WTC11 (cell line): ENCODE measurements around the gene OSR1. TPM values are rescaled to one million over a fixed set of nuclear protein-coding genes. Genes with fewer than 3 reads are reported as not detected.

Source experiments
- ATAC-seq: fragments of 200-7000 bp; cut with Tn5 transposase; 2 replicates; pipeline ENCODE4 v1.10.0; 2021; ENCODE audit warnings: mild to moderate bottlenecking, moderate library complexity
- CTCF ChIA-PET: fragments of 300-600 bp; sonication (Branson Sonifier 250); formaldehyde crosslinking; loops from one replicate; lab custom pipeline; 2021; ENCODE audit warnings: antibody characterized with exemption; lab: Charles Lee
- POLR2A ChIA-PET: fragments of 350-600 bp; sonication (Branson Sonifier 250); formaldehyde crosslinking; loops from one replicate; lab custom pipeline; 2021; ENCODE audit warnings: antibody characterized with exemption; lab: Charles Lee
- DNase-seq: peaks from one replicate; pipeline ENCODE4 v3.0.0; 2021; ENCODE audit warnings: low spot score
- H3K27ac Mint-ChIP-seq: 2 replicates; pipeline ENCODE4 v1.8.0; 2021; ENCODE audit warnings: mixed read lengths
- H3K27me3 Mint-ChIP-seq: 2 replicates; pipeline ENCODE4 v1.8.0; 2021; ENCODE audit warnings: low read depth, mild to moderate bottlenecking, moderate library complexity, mixed read lengths
- H3K36me3 Mint-ChIP-seq: 2 replicates; pipeline ENCODE4 v1.8.0; 2021; ENCODE audit warnings: mixed read lengths
- H3K4me1 Mint-ChIP-seq: 2 replicates; pipeline ENCODE4 v1.8.0; 2022; ENCODE audit warnings: mixed read lengths
- H3K4me3 Mint-ChIP-seq: 2 replicates; pipeline ENCODE4 v1.8.0; 2021; ENCODE audit warnings: mild to moderate bottlenecking, moderate library complexity, mixed read lengths
- H3K9me3 Mint-ChIP-seq: 2 replicates; pipeline ENCODE4 v1.8.0; 2021; ENCODE audit warnings: mixed read lengths
- ATF1 ChIP-seq: sonication (generic); formaldehyde crosslinking; IDR thresholded peaks from 2 replicates; pipeline ENCODE4 v1.8.1; 2023; ENCODE audit warnings: mild to moderate bottlenecking, moderate library complexity, missing genetic modification reagents
- CBFB ChIP-seq: sonication (generic); formaldehyde crosslinking; IDR thresholded peaks from 2 replicates; pipeline ENCODE4 v1.8.1; 2022; ENCODE audit warnings: mild to moderate bottlenecking, low read depth, missing genetic modification reagents
- CREM ChIP-seq: sonication (generic); formaldehyde crosslinking; IDR thresholded peaks from 2 replicates; pipeline ENCODE4 v1.8.1; 2022; ENCODE audit warnings: mild to moderate bottlenecking, missing genetic modification reagents, moderate library complexity
- ESRRA ChIP-seq: sonication (generic); formaldehyde crosslinking; IDR thresholded peaks from 2 replicates; pipeline ENCODE4 v1.8.1; 2022; ENCODE audit warnings: mild to moderate bottlenecking, missing genetic modification reagents, borderline replicate concordance
- ETV6 ChIP-seq: sonication (generic); formaldehyde crosslinking; IDR thresholded peaks from 2 replicates; pipeline ENCODE4 v1.8.1; 2022; ENCODE audit warnings: mild to moderate bottlenecking, missing genetic modification reagents
- FOXK1 ChIP-seq: sonication (generic); formaldehyde crosslinking; IDR thresholded peaks from 2 replicates; pipeline ENCODE4 v1.8.0; 2022; ENCODE audit warnings: mild to moderate bottlenecking, moderate library complexity, missing genetic modification reagents
- GABPB1 ChIP-seq: sonication (generic); formaldehyde crosslinking; IDR thresholded peaks from 2 replicates; pipeline ENCODE4 v1.8.1; 2023; ENCODE audit warnings: mild to moderate bottlenecking, missing genetic modification reagents
- SOX15 ChIP-seq: fragments of 250-450 bp; sonication (Bioruptor Pico); IDR thresholded peaks from 2 replicates; pipeline ENCODE4 v1.9.0; 2021; ENCODE audit warnings: mild to moderate bottlenecking
- SP1 ChIP-seq: sonication (generic); formaldehyde crosslinking; conservative IDR thresholded peaks from 2 replicates; pipeline ENCODE4 v1.8.1; 2022; ENCODE audit warnings: missing genetic modification reagents
- TCF7 ChIP-seq: sonication (generic); formaldehyde crosslinking; IDR thresholded peaks from 2 replicates; pipeline ENCODE4 v1.8.0; 2022; ENCODE audit warnings: mild to moderate bottlenecking, low read depth, missing genetic modification reagents, moderate library complexity
- TEAD1 ChIP-seq: sonication (generic); formaldehyde crosslinking; IDR thresholded peaks from 2 replicates; pipeline ENCODE4 v1.8.0; 2022; ENCODE audit warnings: mild to moderate bottlenecking, missing genetic modification reagents
- TP53 ChIP-seq: sonication (generic); formaldehyde crosslinking; IDR thresholded peaks from 2 replicates; pipeline ENCODE4 v1.8.1; 2023; ENCODE audit warnings: mild to moderate bottlenecking, missing genetic modification reagents
- ZBTB21 ChIP-seq: sonication (generic); formaldehyde crosslinking; IDR thresholded peaks from 2 replicates; pipeline ENCODE4 v1.8.1; 2023; ENCODE audit warnings: mild to moderate bottlenecking, missing genetic modification reagents, borderline replicate concordance
- total RNA-seq: library from RNA; stranded (reverse); gene quantifications from 3 replicates; pipeline ENCODE4 v1.2.3, GENCODE V29; 2021
- TF ChIP-seq, protein P1 (sequence below): sonication (generic); formaldehyde crosslinking; IDR thresholded peaks from 2 replicates; pipeline ENCODE4 v1.8.0; 2022; ENCODE audit warnings: missing genetic modification reagents
- TF ChIP-seq, protein P2 (sequence below): sonication (generic); formaldehyde crosslinking; IDR thresholded peaks from 2 replicates; pipeline ENCODE4 v1.8.0; 2022; ENCODE audit warnings: mild to moderate bottlenecking, missing genetic modification reagents
- TF ChIP-seq, protein P3 (sequence below): sonication (generic); formaldehyde crosslinking; IDR thresholded peaks from 2 replicates; pipeline ENCODE4 v1.8.0; 2023; ENCODE audit warnings: missing genetic modification reagents, mild to moderate bottlenecking, borderline replicate concordance
- TF ChIP-seq, protein P4 (sequence below): sonication (generic); formaldehyde crosslinking; IDR thresholded peaks from 2 replicates; pipeline ENCODE4 v1.8.0; 2022; ENCODE audit warnings: mild to moderate bottlenecking, missing genetic modification reagents
- TF ChIP-seq, protein P5 (sequence below): sonication (generic); formaldehyde crosslinking; IDR thresholded peaks from 2 replicates; pipeline ENCODE4 v1.8.1; 2022; ENCODE audit warnings: low read depth, missing genetic modification reagents, borderline replicate concordance
- TF ChIP-seq, protein P6 (sequence below): sonication (generic); formaldehyde crosslinking; IDR thresholded peaks from 2 replicates; pipeline ENCODE4 v1.8.1; 2023; ENCODE audit warnings: mild to moderate bottlenecking, missing genetic modification reagents, moderate library complexity
- TF ChIP-seq, protein P7 (sequence below): sonication (generic); formaldehyde crosslinking; IDR thresholded peaks from 2 replicates; pipeline ENCODE4 v1.8.1; 2023; ENCODE audit warnings: mild to moderate bottlenecking, moderate library complexity, missing genetic modification reagents

OSR1 gene
- total RNA-seq, 1 experiment from 2014 or later = 0.22 TPM

DNA sequence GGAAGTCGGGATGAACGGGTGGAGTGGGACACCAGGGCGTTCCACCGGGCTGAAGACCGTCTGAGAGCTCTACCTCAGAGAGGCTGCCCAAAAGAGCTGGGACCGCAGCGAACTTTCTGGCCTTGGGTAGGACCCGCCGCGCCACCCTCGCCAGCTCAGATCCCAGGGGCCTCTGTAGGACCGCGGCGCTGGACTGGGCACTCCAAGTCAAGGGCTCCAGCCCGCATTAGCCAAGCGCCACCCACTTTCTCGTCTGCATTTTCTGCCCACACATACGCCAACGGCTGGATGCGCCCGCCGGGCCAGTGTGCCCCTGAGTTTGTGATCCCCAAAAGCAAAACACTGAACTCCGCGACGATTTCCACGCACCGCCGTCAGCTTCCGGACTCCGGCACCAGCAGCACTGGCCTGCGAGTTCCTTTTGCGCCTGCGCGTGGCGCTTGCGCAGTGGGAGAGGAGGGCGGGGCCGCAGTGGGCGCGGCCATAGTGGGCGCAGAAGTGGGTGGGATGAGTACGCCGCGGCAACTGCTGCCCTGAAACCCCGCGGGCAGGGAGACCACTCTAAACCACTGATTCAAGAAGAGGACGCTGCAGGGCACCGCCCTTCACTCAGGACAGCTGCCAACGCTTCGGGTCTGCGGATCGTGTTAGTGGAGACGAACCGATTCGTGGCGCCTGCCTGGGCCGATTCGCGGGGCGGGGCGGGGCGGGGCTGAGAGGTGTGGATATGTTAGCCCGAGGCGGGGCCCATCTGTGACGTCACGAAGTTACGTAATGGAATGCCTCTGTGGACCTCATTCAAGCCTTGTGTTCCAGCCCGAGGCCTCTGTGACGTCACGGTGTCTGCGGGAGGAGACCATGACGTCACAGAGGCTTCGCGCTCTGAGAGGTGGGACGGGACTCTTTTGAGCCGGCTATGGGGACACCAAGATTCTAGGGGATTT is 10.5 kb downstream of the OSR1 start:
- POLR2A ChIA-PET = interaction anchor here (0.8 to 1.4 kb wide), 2 partner anchors 12 to 13 kb away, joined by 4 to 5 read pairs; no protein-coding TSS in a partner anchor
- H3K27me3 Mint-ChIP-seq = peaks cover 65% of the 10 kb centered on the region
- H3K27ac Mint-ChIP-seq = peak overlapping the region; percentile 89
- DNase-seq (peak; percentile 90), ATAC-seq (peak; percentile 66)
- CTCF ChIA-PET = interaction anchor here (0.8 to 4.5 kb wide), 7 partner anchors 11 to 827 kb away, joined by 3 to 73 read pairs (median 5); partner anchors contain the start of gene OSR1
- H3K9me3 Mint-ChIP-seq = no peaks in the 10 kb centered on the region
- 0 out of 2 replicates have a peak, but pooled peaks cover 3% of the 10 kb centered on the region for H3K36me3 Mint-ChIP-seq
- H3K4me1 Mint-ChIP-seq = peaks cover 21% of the 10 kb centered on the region
- peak overlapping the region; percentile 94 for H3K4me3 Mint-ChIP-seq
- peak; percentile 64; the same call in 1 of the 2 replicates for TF ChIP-seq GABPB1 (CRISPR knock-in tag)
- peak; percentile 70; the same call in 1 of the 2 replicates for TF ChIP-seq CBFB (CRISPR knock-in tag)
- no peak for TF ChIP-seq SOX15 (CRISPR knock-in tag)
- TF ChIP-seq TEAD1 (CRISPR knock-in tag) = peak; percentile 34; the same call in 1 of the 2 replicates
- TF ChIP-seq FOXK1 = peak; percentile 20; the same call in 1 of the 2 replicates
- TF ChIP-seq CREM (CRISPR knock-in tag) = peak; percentile 93; the same call in 1 of the 2 replicates
- TF ChIP-seq, protein P1, sequence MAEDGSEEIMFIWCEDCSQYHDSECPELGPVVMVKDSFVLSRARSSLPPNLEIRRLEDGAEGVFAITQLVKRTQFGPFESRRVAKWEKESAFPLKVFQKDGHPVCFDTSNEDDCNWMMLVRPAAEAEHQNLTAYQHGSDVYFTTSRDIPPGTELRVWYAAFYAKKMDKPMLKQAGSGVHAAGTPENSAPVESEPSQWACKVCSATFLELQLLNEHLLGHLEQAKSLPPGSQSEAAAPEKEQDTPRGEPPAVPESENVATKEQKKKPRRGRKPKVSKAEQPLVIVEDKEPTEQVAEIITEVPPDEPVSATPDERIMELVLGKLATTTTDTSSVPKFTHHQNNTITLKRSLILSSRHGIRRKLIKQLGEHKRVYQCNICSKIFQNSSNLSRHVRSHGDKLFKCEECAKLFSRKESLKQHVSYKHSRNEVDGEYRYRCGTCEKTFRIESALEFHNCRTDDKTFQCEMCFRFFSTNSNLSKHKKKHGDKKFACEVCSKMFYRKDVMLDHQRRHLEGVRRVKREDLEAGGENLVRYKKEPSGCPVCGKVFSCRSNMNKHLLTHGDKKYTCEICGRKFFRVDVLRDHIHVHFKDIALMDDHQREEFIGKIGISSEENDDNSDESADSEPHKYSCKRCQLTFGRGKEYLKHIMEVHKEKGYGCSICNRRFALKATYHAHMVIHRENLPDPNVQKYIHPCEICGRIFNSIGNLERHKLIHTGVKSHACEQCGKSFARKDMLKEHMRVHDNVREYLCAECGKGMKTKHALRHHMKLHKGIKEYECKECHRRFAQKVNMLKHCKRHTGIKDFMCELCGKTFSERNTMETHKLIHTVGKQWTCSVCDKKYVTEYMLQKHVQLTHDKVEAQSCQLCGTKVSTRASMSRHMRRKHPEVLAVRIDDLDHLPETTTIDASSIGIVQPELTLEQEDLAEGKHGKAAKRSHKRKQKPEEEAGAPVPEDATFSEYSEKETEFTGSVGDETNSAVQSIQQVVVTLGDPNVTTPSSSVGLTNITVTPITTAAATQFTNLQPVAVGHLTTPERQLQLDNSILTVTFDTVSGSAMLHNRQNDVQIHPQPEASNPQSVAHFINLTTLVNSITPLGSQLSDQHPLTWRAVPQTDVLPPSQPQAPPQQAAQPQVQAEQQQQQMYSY (CRISPR knock-in tag) = 0 out of 2 replicates have a peak, but pooled peaks have one; percentile 11
- TF ChIP-seq, protein P2, sequence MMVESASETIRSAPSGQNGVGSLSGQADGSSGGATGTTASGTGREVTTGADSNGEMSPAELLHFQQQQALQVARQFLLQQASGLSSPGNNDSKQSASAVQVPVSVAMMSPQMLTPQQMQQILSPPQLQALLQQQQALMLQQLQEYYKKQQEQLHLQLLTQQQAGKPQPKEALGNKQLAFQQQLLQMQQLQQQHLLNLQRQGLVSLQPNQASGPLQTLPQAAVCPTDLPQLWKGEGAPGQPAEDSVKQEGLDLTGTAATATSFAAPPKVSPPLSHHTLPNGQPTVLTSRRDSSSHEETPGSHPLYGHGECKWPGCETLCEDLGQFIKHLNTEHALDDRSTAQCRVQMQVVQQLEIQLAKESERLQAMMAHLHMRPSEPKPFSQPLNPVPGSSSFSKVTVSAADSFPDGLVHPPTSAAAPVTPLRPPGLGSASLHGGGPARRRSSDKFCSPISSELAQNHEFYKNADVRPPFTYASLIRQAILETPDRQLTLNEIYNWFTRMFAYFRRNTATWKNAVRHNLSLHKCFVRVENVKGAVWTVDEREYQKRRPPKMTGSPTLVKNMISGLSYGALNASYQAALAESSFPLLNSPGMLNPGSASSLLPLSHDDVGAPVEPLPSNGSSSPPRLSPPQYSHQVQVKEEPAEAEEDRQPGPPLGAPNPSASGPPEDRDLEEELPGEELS (CRISPR knock-in tag) = 0 out of 2 replicates have a peak, but pooled peaks have one; percentile 61
- peak; percentile 88 for TF ChIP-seq SP1 (CRISPR knock-in tag)
- TF ChIP-seq, protein P3, sequence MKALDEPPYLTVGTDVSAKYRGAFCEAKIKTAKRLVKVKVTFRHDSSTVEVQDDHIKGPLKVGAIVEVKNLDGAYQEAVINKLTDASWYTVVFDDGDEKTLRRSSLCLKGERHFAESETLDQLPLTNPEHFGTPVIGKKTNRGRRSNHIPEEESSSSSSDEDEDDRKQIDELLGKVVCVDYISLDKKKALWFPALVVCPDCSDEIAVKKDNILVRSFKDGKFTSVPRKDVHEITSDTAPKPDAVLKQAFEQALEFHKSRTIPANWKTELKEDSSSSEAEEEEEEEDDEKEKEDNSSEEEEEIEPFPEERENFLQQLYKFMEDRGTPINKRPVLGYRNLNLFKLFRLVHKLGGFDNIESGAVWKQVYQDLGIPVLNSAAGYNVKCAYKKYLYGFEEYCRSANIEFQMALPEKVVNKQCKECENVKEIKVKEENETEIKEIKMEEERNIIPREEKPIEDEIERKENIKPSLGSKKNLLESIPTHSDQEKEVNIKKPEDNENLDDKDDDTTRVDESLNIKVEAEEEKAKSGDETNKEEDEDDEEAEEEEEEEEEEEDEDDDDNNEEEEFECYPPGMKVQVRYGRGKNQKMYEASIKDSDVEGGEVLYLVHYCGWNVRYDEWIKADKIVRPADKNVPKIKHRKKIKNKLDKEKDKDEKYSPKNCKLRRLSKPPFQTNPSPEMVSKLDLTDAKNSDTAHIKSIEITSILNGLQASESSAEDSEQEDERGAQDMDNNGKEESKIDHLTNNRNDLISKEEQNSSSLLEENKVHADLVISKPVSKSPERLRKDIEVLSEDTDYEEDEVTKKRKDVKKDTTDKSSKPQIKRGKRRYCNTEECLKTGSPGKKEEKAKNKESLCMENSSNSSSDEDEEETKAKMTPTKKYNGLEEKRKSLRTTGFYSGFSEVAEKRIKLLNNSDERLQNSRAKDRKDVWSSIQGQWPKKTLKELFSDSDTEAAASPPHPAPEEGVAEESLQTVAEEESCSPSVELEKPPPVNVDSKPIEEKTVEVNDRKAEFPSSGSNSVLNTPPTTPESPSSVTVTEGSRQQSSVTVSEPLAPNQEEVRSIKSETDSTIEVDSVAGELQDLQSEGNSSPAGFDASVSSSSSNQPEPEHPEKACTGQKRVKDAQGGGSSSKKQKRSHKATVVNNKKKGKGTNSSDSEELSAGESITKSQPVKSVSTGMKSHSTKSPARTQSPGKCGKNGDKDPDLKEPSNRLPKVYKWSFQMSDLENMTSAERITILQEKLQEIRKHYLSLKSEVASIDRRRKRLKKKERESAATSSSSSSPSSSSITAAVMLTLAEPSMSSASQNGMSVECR = no peak
- TF ChIP-seq ATF1 = 0 out of 2 replicates have a peak, but pooled peaks have one; percentile 18
- peak; percentile 99 for TF ChIP-seq ZBTB21 (CRISPR knock-in tag)
- TF ChIP-seq TP53 = peak; percentile 57; the same call in 1 of the 2 replicates
- no peak for TF ChIP-seq TCF7 (CRISPR knock-in tag)
- TF ChIP-seq, protein P4, sequence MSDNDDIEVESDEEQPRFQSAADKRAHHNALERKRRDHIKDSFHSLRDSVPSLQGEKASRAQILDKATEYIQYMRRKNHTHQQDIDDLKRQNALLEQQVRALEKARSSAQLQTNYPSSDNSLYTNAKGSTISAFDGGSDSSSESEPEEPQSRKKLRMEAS (CRISPR knock-in tag) = peak; percentile 31; the same call in 1 of the 2 replicates
- TF ChIP-seq, protein P5, sequence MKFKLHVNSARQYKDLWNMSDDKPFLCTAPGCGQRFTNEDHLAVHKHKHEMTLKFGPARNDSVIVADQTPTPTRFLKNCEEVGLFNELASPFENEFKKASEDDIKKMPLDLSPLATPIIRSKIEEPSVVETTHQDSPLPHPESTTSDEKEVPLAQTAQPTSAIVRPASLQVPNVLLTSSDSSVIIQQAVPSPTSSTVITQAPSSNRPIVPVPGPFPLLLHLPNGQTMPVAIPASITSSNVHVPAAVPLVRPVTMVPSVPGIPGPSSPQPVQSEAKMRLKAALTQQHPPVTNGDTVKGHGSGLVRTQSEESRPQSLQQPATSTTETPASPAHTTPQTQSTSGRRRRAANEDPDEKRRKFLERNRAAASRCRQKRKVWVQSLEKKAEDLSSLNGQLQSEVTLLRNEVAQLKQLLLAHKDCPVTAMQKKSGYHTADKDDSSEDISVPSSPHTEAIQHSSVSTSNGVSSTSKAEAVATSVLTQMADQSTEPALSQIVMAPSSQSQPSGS (CRISPR knock-in tag) = no peak
- TF ChIP-seq, protein P6, sequence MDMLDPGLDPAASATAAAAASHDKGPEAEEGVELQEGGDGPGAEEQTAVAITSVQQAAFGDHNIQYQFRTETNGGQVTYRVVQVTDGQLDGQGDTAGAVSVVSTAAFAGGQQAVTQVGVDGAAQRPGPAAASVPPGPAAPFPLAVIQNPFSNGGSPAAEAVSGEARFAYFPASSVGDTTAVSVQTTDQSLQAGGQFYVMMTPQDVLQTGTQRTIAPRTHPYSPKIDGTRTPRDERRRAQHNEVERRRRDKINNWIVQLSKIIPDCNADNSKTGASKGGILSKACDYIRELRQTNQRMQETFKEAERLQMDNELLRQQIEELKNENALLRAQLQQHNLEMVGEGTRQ = 0 out of 2 replicates have a peak, but pooled peaks have one; percentile 8
- TF ChIP-seq ESRRA (CRISPR knock-in tag) = no peak
- TF ChIP-seq ETV6 = peak; percentile 78; the same call in 1 of the 2 replicates
- TF ChIP-seq, protein P7, sequence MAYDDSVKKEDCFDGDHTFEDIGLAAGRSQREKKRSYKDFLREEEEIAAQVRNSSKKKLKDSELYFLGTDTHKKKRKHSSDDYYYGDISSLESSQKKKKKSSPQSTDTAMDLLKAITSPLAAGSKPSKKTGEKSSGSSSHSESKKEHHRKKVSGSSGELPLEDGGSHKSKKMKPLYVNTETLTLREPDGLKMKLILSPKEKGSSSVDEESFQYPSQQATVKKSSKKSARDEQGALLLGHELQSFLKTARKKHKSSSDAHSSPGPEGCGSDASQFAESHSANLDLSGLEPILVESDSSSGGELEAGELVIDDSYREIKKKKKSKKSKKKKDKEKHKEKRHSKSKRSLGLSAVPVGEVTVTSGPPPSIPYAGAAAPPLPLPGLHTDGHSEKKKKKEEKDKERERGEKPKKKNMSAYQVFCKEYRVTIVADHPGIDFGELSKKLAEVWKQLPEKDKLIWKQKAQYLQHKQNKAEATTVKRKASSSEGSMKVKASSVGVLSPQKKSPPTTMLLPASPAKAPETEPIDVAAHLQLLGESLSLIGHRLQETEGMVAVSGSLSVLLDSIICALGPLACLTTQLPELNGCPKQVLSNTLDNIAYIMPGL = peak; percentile 80; the same call in 1 of the 2 replicates
